K562 (cell line): ENCODE results near the gene KTI12. TPM values are rescaled to one million over a fixed set of nuclear protein-coding genes. Genes with fewer than 3 reads are reported as not detected.

Source experiments
- ASH1L ChIP-seq: fragments of 450-650 bp; IDR thresholded peaks from 2 replicates; pipeline ENCODE4 v1.6.1; 2018; ENCODE audit warnings: borderline replicate concordance, mild to moderate bottlenecking, low read depth; ENCODE audit not compliant: partially characterized antibody
- MAZ ChIP-seq, 2 experiments: fragments of 450-650 bp in 1 of 2; sonication (generic) in 1 of 2; formaldehyde crosslinking; IDR thresholded peaks in 1 of 2; conservative IDR thresholded peaks in 1 of 2; 2 replicates each; pipeline versions ENCODE4 v1.4.0 to v1.5.0; 2020; ENCODE audit warnings: mild to moderate bottlenecking in 1 of 2, missing genetic modification reagents in 1 of 2
- MTA3 ChIP-seq: fragments of 450-650 bp; formaldehyde crosslinking; IDR thresholded peaks from 2 replicates; pipeline ENCODE4 v1.6.1; 2017; ENCODE audit warnings: mild to moderate bottlenecking, borderline replicate concordance
- NFIC ChIP-seq: fragments of 450-650 bp; IDR thresholded peaks from 2 replicates; pipeline ENCODE4 v1.6.1; 2017; ENCODE audit warnings: mild to moderate bottlenecking, inconsistent platforms
- NR2C1 ChIP-seq, 2 experiments: fragments of 450-650 bp; IDR thresholded peaks; 2 replicates each; pipeline ENCODE4 v1.6.1; 2017; ENCODE audit warnings: mild to moderate bottlenecking in 2 of 2, antibody characterized with exemption in 1 of 2, inconsistent platforms in 1 of 2, missing compliant biosample characterization in 1 of 2, missing genetic modification characterization in 1 of 2
- PCBP1 ChIP-seq: fragments of 200-400 bp; formaldehyde crosslinking; IDR thresholded peaks from 2 replicates; pipeline ENCODE4 v1.6.1; 2018; ENCODE audit warnings: mild to moderate bottlenecking, low read depth, low read length; ENCODE audit not compliant: poor library complexity, severe bottlenecking
- PHF20 ChIP-seq: fragments of 450-650 bp; IDR thresholded peaks from 2 replicates; pipeline ENCODE4 v1.6.1; 2018; ENCODE audit not compliant: partially characterized antibody
- PTRF ChIP-seq: fragments of 450-650 bp; IDR thresholded peaks from 2 replicates; pipeline ENCODE4 v1.6.1; 2016; ENCODE audit warnings: mild to moderate bottlenecking, missing genetic modification characterization, missing compliant biosample characterization
- RHOXF2B ChIP-seq: fragments of 250-450 bp; sonication (Bioruptor Pico); conservative IDR thresholded peaks from 2 replicates; pipeline ENCODE4 v1.5.1; 2021
- SIN3B ChIP-seq: fragments of 450-650 bp; IDR thresholded peaks from 2 replicates; pipeline ENCODE4 v1.6.1; 2017; ENCODE audit warnings: low read depth, mild to moderate bottlenecking, moderate library complexity
- SMARCA5 ChIP-seq: fragments of 450-650 bp; IDR thresholded peaks from 2 replicates; pipeline ENCODE4 v1.6.1; 2016
- SRF ChIP-seq, 2 experiments: fragments of 250-450, 450-650 bp in 1 of 2; sonication (Bioruptor Pico) in 1 of 2; sonication (generic) in 1 of 2; formaldehyde crosslinking; IDR thresholded peaks; 2 replicates each; pipeline versions ENCODE4 v1.5.0 to v1.5.1; 2020 to 2022; ENCODE audit warnings: mild to moderate bottlenecking in 1 of 2, missing genetic modification reagents in 1 of 2
- SUPT5H ChIP-seq: fragments of 450-650 bp; IDR thresholded peaks from 2 replicates; pipeline ENCODE4 v1.6.1; 2016
- polyA plus RNA-seq, 8 experiments: library from polyadenylated mRNA; depleted of rRNA in 4 of 8; stranded (reverse) in 5 of 8; unstranded in 3 of 8; fragments of >200 nt; fragmentation: Nextera tagmentation in 2 of 8; fragmentation: Illumina TruSeq in 1 of 8; extraction: Ambion mirVana in 2 of 8; extraction: Trizol in 1 of 8; gene quantifications; 2 replicates each; pipeline versions ENCODE4 v1.2.1 to v1.2.3, GENCODE V29; 2011 to 2014; ENCODE audit warnings: inconsistent platforms in 1 of 8, missing spikeins in 1 of 8
- total RNA-seq, 7 experiments: library from RNA; depleted of rRNA in 6 of 7; stranded (reverse); fragments of >200 nt in 6 of 7; fragmentation: Illumina TruSeq in 2 of 7; extraction: Trizol in 2 of 7; gene quantifications; 2 replicates each; pipeline versions ENCODE4 v1.2.1 to v1.2.3, GENCODE V29; 2011 to 2021; ENCODE audit warnings: low replicate concordance in 1 of 7
- TF ChIP-seq, protein P1 (sequence below): IDR thresholded peaks from 2 replicates; pipeline ENCODE4 v1.6.1; 2011; ENCODE audit not compliant: insufficient read length; ENCODE audit errors: extremely low read depth
- TF ChIP-seq, protein P2 (sequence below): sonication (generic); formaldehyde crosslinking; IDR thresholded peaks from 2 replicates; pipeline ENCODE4 v1.8.1; 2023; ENCODE audit warnings: mild to moderate bottlenecking, missing genetic modification reagents

The KTI12 gene
- total and polyA plus RNA-seq, 9 of the 15 experiments (the other 6 are each of a cell fraction or from before 2014, with no cell fraction given) = 3.1 to 22.8 (median 11.6) TPM

DNA sequence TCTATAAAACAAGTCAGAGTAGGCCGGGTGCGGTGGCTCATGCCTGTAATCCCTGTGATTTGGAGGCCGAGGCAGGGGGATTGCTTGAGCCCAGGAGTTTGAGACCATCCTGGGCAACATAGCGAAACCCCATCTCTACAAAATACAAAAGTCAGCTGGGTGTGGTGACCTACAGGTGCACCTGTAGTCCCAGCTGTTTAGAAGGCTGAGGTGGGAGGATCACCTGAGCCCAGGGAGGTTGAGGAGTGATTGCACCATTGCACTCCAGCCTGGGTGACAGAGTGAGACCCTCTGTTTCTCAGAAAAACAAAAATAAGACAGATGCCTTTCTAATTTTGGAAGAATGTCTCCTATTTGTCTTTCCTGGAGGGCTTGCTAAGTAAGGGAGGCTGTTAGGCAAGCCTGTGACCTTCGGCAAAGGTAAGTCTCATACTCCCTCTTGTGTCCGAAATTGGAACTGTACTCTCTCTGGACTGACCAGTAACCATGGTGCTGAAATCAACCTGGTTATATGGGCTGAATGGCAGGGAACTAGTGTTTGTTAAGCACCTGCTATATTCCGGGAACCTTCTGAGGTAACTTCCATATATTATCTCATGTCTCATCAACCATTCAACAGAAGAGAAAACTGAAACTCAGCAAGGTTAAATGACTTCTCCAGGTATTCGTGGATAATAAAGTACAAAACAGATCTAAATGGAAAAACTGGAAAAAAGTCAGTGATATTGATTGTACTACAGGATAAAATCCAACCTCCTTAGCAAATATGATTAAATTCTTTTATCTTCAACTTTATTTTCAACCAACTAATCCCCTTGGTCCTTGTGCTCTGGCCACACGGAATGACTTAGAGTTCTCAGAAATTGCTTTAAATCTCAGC is 31.3 kb downstream of the KTI12 start (continued):
- TF ChIP-seq SUPT5H (no peak), MAZ (CRISPR knock-in tag; conservative IDR thresholded peaks at IDR 0.05 in 1 of 2, IDR thresholded peaks at IDR 0.05 in 1 of 2) (peak in 1 of 2 experiments; percentile 57; a peak in 1 of 4 replicates), SMARCA5 (no peak), PTRF (tag) (no peak), SRF (CRISPR knock-in tag; IDR thresholded peaks at IDR 0.05) (peak in 1 of 2 experiments; percentile 64; a peak in 1 of 4 replicates), PCBP1 (no peak), NFIC (no peak), PHF20 (no peak), NR2C1 (IDR thresholded peaks at IDR 0.05) (no peak), NR2C1 (tag; IDR thresholded peaks at IDR 0.05) (no peak), SIN3B (0 out of 2 replicates have a peak, but pooled peaks have one; percentile 23), MTA3 (no peak), RHOXF2B (CRISPR knock-in tag) (no peak), ASH1L (no peak)
- TF ChIP-seq, protein P1, sequence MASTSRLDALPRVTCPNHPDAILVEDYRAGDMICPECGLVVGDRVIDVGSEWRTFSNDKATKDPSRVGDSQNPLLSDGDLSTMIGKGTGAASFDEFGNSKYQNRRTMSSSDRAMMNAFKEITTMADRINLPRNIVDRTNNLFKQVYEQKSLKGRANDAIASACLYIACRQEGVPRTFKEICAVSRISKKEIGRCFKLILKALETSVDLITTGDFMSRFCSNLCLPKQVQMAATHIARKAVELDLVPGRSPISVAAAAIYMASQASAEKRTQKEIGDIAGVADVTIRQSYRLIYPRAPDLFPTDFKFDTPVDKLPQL = no peak
- TF ChIP-seq, protein P2, sequence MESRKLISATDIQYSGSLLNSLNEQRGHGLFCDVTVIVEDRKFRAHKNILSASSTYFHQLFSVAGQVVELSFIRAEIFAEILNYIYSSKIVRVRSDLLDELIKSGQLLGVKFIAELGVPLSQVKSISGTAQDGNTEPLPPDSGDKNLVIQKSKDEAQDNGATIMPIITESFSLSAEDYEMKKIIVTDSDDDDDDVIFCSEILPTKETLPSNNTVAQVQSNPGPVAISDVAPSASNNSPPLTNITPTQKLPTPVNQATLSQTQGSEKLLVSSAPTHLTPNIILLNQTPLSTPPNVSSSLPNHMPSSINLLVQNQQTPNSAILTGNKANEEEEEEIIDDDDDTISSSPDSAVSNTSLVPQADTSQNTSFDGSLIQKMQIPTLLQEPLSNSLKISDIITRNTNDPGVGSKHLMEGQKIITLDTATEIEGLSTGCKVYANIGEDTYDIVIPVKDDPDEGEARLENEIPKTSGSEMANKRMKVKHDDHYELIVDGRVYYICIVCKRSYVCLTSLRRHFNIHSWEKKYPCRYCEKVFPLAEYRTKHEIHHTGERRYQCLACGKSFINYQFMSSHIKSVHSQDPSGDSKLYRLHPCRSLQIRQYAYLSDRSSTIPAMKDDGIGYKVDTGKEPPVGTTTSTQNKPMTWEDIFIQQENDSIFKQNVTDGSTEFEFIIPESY (CRISPR knock-in tag) = peak; percentile 43; the same call in 1 of the 2 replicates
- TF ChIP-seq, all 486 proteins: peak for 43
